GM12878 (cell line): ENCODE measurements around the gene TMEM63C. TPM values are rescaled to one million over a fixed set of nuclear protein-coding genes. Genes with fewer than 3 reads are reported as not detected.

Source experiments
- ATAC-seq: fragments of 200-7000 bp; cut with Tn5 transposase; 3 replicates; pipeline ENCODE4 v1.9.1; 2020; ENCODE audit warnings: mild to moderate bottlenecking, moderate library complexity
- BruUV-seq: library from RNA; stranded (reverse); fragments of 400-500 nt; replicated peaks from 2 replicates; lab custom pipeline; 2021; lab: Mats Ljungman, UMichigan
- CTCF ChIA-PET: fragments of 300-600 bp; sonication (Branson Sonifier 250); formaldehyde crosslinking; extraction: SDS; loops from one replicate; lab custom pipeline; 2021; ENCODE audit warnings: inconsistent platforms; lab: Yijun Ruan, JAX
- POLR2A ChIA-PET: fragments of 350-600 bp; formaldehyde crosslinking; extraction: SDS; loops from one replicate; lab custom pipeline; 2021; ENCODE audit warnings: inconsistent platforms; lab: Charles Lee
- RAD21 ChIA-PET: fragments of 300-600 bp; sonication (Branson Sonifier 250); formaldehyde crosslinking; loops from one replicate; lab custom pipeline; 2023; ENCODE audit warnings: antibody characterized with exemption; ENCODE audit not compliant: unreplicated experiment; lab: Charles Lee
- SMC1A ChIA-PET: fragments of 300-600 bp; sonication (Branson Sonifier 250); formaldehyde crosslinking; loops from one replicate; lab custom pipeline; 2023; ENCODE audit not compliant: unreplicated experiment, uncharacterized antibody; lab: Charles Lee
- DNase-seq: peaks from one replicate; pipeline ENCODE4 v3.0.0-alpha.2; 2011; ENCODE audit warnings: low read depth, low spot score
- FAIRE-seq: peaks from 3 replicates; lab custom pipeline; 2011; peaks lifted over from hg19 to GRCh38; lab: Jason Lieb, UNC
- H2AFZ ChIP-seq: 2 replicates; pipeline ENCODE4 v1.6.0; 2011; ENCODE audit warnings: low read depth, low read length, control low read depth; ENCODE audit not compliant: control insufficient read depth
- H3K27ac ChIP-seq: 2 replicates; pipeline ENCODE4 v1.5.1; 2011; ENCODE audit warnings: control low read depth; ENCODE audit not compliant: control insufficient read depth, insufficient read depth
- H3K27me3 ChIP-seq, 2 experiments: replicated peaks in 1 of 2; 2 replicates each; pipeline versions ENCODE4 v1.6.0 to v1.6.1; 2011; ENCODE audit warnings: low read length in 1 of 2; ENCODE audit not compliant: control insufficient read depth in 2 of 2, insufficient read depth in 2 of 2
- H3K36me3 ChIP-seq, 2 experiments: 2 replicates each; pipeline ENCODE4 v1.5.1; 2011; ENCODE audit warnings: low read length in 1 of 2; ENCODE audit not compliant: control insufficient read depth in 2 of 2, insufficient read depth in 2 of 2
- H3K4me1 ChIP-seq: 2 replicates; pipeline ENCODE4 v1.6.1; 2011; ENCODE audit warnings: mild to moderate bottlenecking, low read length, moderate library complexity, mixed read lengths; ENCODE audit not compliant: control insufficient read depth, insufficient read depth
- H3K4me2 ChIP-seq: 2 replicates; pipeline ENCODE4 v1.6.0; 2011; ENCODE audit warnings: control low read depth; ENCODE audit not compliant: control insufficient read depth, insufficient read depth
- H3K4me3 ChIP-seq: fragments of 200-600 bp; sonication (generic); 2 replicates; pipeline ENCODE4 v1.5.1; 2016
- H3K79me2 ChIP-seq: 2 replicates; pipeline ENCODE4 v1.6.0; 2011; ENCODE audit warnings: low read length; ENCODE audit not compliant: control insufficient read depth, insufficient read depth
- H3K9ac ChIP-seq: 2 replicates; pipeline ENCODE4 v1.8.0; 2011; ENCODE audit warnings: low read length, control low read depth, mixed read lengths; ENCODE audit not compliant: control insufficient read depth, insufficient read depth
- H3K9me3 ChIP-seq: replicated peaks from 3 replicates; pipeline ENCODE4 v1.5.1; 2011; ENCODE audit warnings: mild to moderate bottlenecking, low read length; ENCODE audit not compliant: control insufficient read depth, insufficient read depth
- H4K20me1 ChIP-seq: 2 replicates; pipeline ENCODE4 v1.6.0; 2011; ENCODE audit not compliant: control insufficient read depth, insufficient read depth
- BRCA1 ChIP-seq: IDR thresholded peaks from 2 replicates; pipeline ENCODE4 v1.6.1; 2011; ENCODE audit warnings: low read depth, low read length, improper control_type of control experiment
- CBFB ChIP-seq: IDR thresholded peaks from 2 replicates; pipeline ENCODE4 v1.6.1; 2016; ENCODE audit warnings: antibody characterized with exemption, low read depth
- DPF2 ChIP-seq: fragments of 450-650 bp; IDR thresholded peaks from 2 replicates; pipeline ENCODE4 v1.6.1; 2017; ENCODE audit warnings: mild to moderate bottlenecking
- EP300 ChIP-seq, 2 experiments: fragments of 150-350 bp in 1 of 2; IDR thresholded peaks; 2 replicates each; pipeline ENCODE4 v1.6.1; 2011 to 2012; ENCODE audit warnings: low read depth in 2 of 2, low read length in 2 of 2, borderline replicate concordance in 1 of 2, improper control_type of control experiment in 1 of 2, inconsistent platforms in 1 of 2; ENCODE audit not compliant: control insufficient read depth in 1 of 2
- GATAD2B ChIP-seq: fragments of 450-650 bp; conservative IDR thresholded peaks from 2 replicates; pipeline ENCODE4 v1.6.1; 2017; ENCODE audit warnings: low read depth, mild to moderate bottlenecking, moderate library complexity
- IRF4 ChIP-seq: IDR thresholded peaks from 2 replicates; pipeline ENCODE4 v1.6.1; 2011; ENCODE audit warnings: low read depth, low read length
- KDM1A ChIP-seq: fragments of 200-600 bp; sonication (generic); IDR thresholded peaks from 2 replicates; pipeline ENCODE4 v1.6.1; 2016; ENCODE audit warnings: borderline replicate concordance
- KLF5 ChIP-seq: fragments of 450-650 bp; IDR thresholded peaks from 2 replicates; pipeline ENCODE4 v1.6.1; 2014; ENCODE audit warnings: mild to moderate bottlenecking; ENCODE audit not compliant: partially characterized antibody
- MEF2B ChIP-seq: fragments of 450-650 bp; IDR thresholded peaks from 2 replicates; pipeline ENCODE4 v1.6.1; 2018; ENCODE audit warnings: mild to moderate bottlenecking, moderate library complexity; ENCODE audit not compliant: partially characterized antibody, poor library complexity, severe bottlenecking
- MXI1 ChIP-seq: fragments of 150-350 bp; IDR thresholded peaks from 2 replicates; pipeline ENCODE4 v1.6.1; 2011; ENCODE audit warnings: low read depth, mild to moderate bottlenecking, inconsistent platforms, low read length, improper control_type of control experiment
- PAX5 ChIP-seq: IDR thresholded peaks from 2 replicates; pipeline ENCODE4 v1.6.1; 2011; ENCODE audit warnings: low read depth, low read length, borderline replicate concordance
- RAD51 ChIP-seq: fragments of 450-650 bp; IDR thresholded peaks from 2 replicates; pipeline ENCODE4 v1.6.1; 2016; ENCODE audit warnings: moderate library complexity, mild to moderate bottlenecking, inconsistent platforms
- SRF ChIP-seq, 2 experiments: IDR thresholded peaks; 2 replicates each; pipeline ENCODE4 v1.6.1; 2011; ENCODE audit warnings: low read depth in 2 of 2, low read length in 2 of 2, mild to moderate bottlenecking in 1 of 2, moderate library complexity in 1 of 2
- TCF12 ChIP-seq: IDR thresholded peaks from 2 replicates; pipeline ENCODE4 v1.6.1; 2011; ENCODE audit warnings: low read depth, mild to moderate bottlenecking, low read length
- TCF3 ChIP-seq: IDR thresholded peaks from 2 replicates; pipeline ENCODE4 v1.6.1; 2012; ENCODE audit warnings: low read depth, mild to moderate bottlenecking, low read length, borderline replicate concordance; ENCODE audit not compliant: insufficient read depth
- ZNF622 ChIP-seq: fragments of 450-650 bp; IDR thresholded peaks from 2 replicates; pipeline ENCODE4 v1.6.1; 2017; ENCODE audit warnings: mild to moderate bottlenecking, inconsistent platforms
- WGBS: methylation state at CpG from one replicate; pipeline ENCODE4 v1.1.6; 2016; ENCODE audit warnings: low lambda C conversion rate; ENCODE audit not compliant: insufficient replicate concordance, insufficient coverage; ENCODE audit errors: missing lambda C conversion rate; 5-methylcytosine and 5-hydroxymethylcytosine counted together
- in situ Hi-C: fragments of 300-500 bp; cut with MboI; formaldehyde crosslinking; loops from 9 replicates; pipeline ENCODE4 v1.14.3; 2018; ENCODE audit warnings: mixed read lengths
- intact Hi-C: fragments of 100-400 bp; cut with micrococcal nuclease; formaldehyde crosslinking; loops from one replicate; pipeline ENCODE4 v1.14.2; 2022; ENCODE audit not compliant: unreplicated experiment
- polyA plus RNA-seq, 11 experiments: library from polyadenylated mRNA; depleted of rRNA in 4 of 11; unstranded in 6 of 11; stranded (reverse) in 5 of 11; fragments of >200 nt; fragmentation: Nextera tagmentation in 4 of 11; fragmentation: Illumina TruSeq in 1 of 11; extraction: Ambion mirVana in 4 of 11; extraction: Trizol in 1 of 11; gene quantifications; 1 replicate in 1 of 11; 2 replicates in 10 of 11; pipeline versions ENCODE4 v1.2.1 to v1.2.3, GENCODE V29; 2011 to 2016; ENCODE audit warnings: inconsistent platforms in 2 of 11, missing spikeins in 2 of 11, low read depth in 1 of 11
- total RNA-seq, 4 experiments: library from RNA; depleted of rRNA in 3 of 4; stranded (reverse); fragments of >200 nt in 3 of 4; fragmentation: Illumina TruSeq in 1 of 4; extraction: Trizol in 1 of 4; gene quantifications; 2 replicates each; pipeline versions ENCODE4 v1.2.1 to v1.2.3, GENCODE V29; 2013 to 2021
- TF ChIP-seq, protein P1 (sequence below): fragments of 450-650 bp; IDR thresholded peaks from 2 replicates; pipeline ENCODE4 v1.6.1; 2017; ENCODE audit warnings: mild to moderate bottlenecking, moderate library complexity
- TF ChIP-seq, protein P2 (sequence below): IDR thresholded peaks from 2 replicates; pipeline ENCODE4 v1.6.1; 2011; ENCODE audit warnings: borderline replicate concordance, low read depth, mild to moderate bottlenecking, moderate library complexity, low read length; ENCODE audit not compliant: insufficient read depth, poor library complexity, severe bottlenecking
- TF ChIP-seq, protein P3 (sequence below): IDR thresholded peaks from 2 replicates; pipeline ENCODE4 v1.6.1; 2012; ENCODE audit warnings: low read depth, low read length, improper control_type of control experiment

Gene TMEM63C
- total and polyA plus RNA-seq, 10 of the 15 experiments (the other 5 are each of a cell fraction or from before 2014, with no cell fraction given) = 0.06 to 1.3 (median 0.39) TPM; not detected in 4

GRCh38 chr14:77267937-77268699 lies 86.5 kb downstream of the TMEM63C start:
- CTCF ChIA-PET = interaction anchor here (0.8 to 1.3 kb wide), 2 partner anchors 118 to 173 kb away, joined by 3 read pairs; no protein-coding TSS in a partner anchor
- H3K36me3 ChIP-seq = no peaks in the 10 kb centered on the region
- H4K20me1 ChIP-seq = no peaks in the 10 kb centered on the region
- no peak overlapping the region for H3K27ac ChIP-seq
- no peak overlapping the region for H3K9ac ChIP-seq
- in situ Hi-C loops (no loop called here), intact Hi-C loops (no loop called here)
- no peak overlapping the region for H2AFZ ChIP-seq
- TF ChIP-seq TCF12 = no peak
- TF ChIP-seq KDM1A = no peak
- no peak for TF ChIP-seq EP300 (IDR thresholded peaks at IDR 0.05; ENCODE audit: borderline replicate concordance in 1 of 2, control insufficient read depth in 1 of 2, low read depth in 2 of 2, low read length in 2 of 2)
- no peak for TF ChIP-seq ZNF622
- TF ChIP-seq MEF2B = no peak
- TF ChIP-seq, protein P1, sequence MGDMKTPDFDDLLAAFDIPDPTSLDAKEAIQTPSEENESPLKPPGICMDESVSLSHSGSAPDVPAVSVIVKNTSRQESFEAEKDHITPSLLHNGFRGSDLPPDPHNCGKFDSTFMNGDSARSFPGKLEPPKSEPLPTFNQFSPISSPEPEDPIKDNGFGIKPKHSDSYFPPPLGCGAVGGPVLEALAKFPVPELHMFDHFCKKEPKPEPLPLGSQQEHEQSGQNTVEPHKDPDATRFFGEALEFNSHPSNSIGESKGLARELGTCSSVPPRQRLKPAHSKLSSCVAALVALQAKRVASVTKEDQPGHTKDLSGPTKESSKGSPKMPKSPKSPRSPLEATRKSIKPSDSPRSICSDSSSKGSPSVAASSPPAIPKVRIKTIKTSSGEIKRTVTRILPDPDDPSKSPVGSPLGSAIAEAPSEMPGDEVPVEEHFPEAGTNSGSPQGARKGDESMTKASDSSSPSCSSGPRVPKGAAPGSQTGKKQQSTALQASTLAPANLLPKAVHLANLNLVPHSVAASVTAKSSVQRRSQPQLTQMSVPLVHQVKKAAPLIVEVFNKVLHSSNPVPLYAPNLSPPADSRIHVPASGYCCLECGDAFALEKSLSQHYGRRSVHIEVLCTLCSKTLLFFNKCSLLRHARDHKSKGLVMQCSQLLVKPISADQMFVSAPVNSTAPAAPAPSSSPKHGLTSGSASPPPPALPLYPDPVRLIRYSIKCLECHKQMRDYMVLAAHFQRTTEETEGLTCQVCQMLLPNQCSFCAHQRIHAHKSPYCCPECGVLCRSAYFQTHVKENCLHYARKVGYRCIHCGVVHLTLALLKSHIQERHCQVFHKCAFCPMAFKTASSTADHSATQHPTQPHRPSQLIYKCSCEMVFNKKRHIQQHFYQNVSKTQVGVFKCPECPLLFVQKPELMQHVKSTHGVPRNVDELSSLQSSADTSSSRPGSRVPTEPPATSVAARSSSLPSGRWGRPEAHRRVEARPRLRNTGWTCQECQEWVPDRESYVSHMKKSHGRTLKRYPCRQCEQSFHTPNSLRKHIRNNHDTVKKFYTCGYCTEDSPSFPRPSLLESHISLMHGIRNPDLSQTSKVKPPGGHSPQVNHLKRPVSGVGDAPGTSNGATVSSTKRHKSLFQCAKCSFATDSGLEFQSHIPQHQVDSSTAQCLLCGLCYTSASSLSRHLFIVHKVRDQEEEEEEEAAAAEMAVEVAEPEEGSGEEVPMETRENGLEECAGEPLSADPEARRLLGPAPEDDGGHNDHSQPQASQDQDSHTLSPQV = no peak
- TF ChIP-seq, protein P2, sequence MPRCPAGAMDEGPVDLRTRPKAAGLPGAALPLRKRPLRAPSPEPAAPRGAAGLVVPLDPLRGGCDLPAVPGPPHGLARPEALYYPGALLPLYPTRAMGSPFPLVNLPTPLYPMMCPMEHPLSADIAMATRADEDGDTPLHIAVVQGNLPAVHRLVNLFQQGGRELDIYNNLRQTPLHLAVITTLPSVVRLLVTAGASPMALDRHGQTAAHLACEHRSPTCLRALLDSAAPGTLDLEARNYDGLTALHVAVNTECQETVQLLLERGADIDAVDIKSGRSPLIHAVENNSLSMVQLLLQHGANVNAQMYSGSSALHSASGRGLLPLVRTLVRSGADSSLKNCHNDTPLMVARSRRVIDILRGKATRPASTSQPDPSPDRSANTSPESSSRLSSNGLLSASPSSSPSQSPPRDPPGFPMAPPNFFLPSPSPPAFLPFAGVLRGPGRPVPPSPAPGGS = no peak
- no peak for TF ChIP-seq CBFB
- no peak for TF ChIP-seq MXI1
- TF ChIP-seq PAX5 = no peak
- TF ChIP-seq IRF4 = no peak
- TF ChIP-seq DPF2 = no peak
- no peak for TF ChIP-seq TCF3
- no peak for TF ChIP-seq KLF5
- TF ChIP-seq GATAD2B = no peak
- TF ChIP-seq, protein P3, sequence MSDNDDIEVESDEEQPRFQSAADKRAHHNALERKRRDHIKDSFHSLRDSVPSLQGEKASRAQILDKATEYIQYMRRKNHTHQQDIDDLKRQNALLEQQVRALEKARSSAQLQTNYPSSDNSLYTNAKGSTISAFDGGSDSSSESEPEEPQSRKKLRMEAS = no peak
- TF ChIP-seq RAD51 = no peak
- no peak for TF ChIP-seq BRCA1
- no peak for TF ChIP-seq SRF (IDR thresholded peaks at IDR 0.05; ENCODE audit: low read depth in 2 of 2, low read length in 2 of 2)
- no peak overlapping the region for H3K4me3 ChIP-seq
- FAIRE-seq (no peak), ATAC-seq (no peak), DNase-seq (no peak)
- no peaks in the 10 kb centered on the region for H3K79me2 ChIP-seq
- no TSS peak for BruUV-seq
- H3K4me1 ChIP-seq = no peaks in the 10 kb centered on the region
- H3K9me3 ChIP-seq = no peaks in the 10 kb centered on the region
- no peak overlapping the region for H3K4me2 ChIP-seq
- RAD21 ChIA-PET = no interaction called here
- peaks cover 0 to 6% of the 10 kb centered on the region in 2 experiments; a peak in 3 of 4 replicates for H3K27me3 ChIP-seq
- POLR2A ChIA-PET = no interaction called here
- SMC1A ChIA-PET = no interaction called here
- WGBS = 51% methylated on average over 5 of the region's 5 CpGs
